HCT116 (cell line): ENCODE results near the gene ACAT2. TPM values are rescaled to one million over a fixed set of nuclear protein-coding genes. Genes with fewer than 3 reads are reported as not detected.
A peak's percentile ranks its signal among the peaks of the same experiment; 100 is the strongest.

Source experiments
- ATAC-seq: fragments of 200-7000 bp; cut with Tn5 transposase; 2 replicates; pipeline ENCODE4 v1.9.1; 2020; ENCODE audit warnings: mild to moderate bottlenecking, moderate library complexity
- BruUV-seq: library from RNA; stranded (reverse); fragments of 400-500 nt; replicated peaks from 2 replicates; lab custom pipeline; 2021; lab: Mats Ljungman, UMichigan
- CTCF ChIA-PET: fragments of 300-600 bp; sonication (Branson Sonifier 250); formaldehyde crosslinking; loops from one replicate; lab custom pipeline; 2021; ENCODE audit warnings: antibody characterized with exemption; lab: Charles Lee
- POLR2A ChIA-PET: fragments of 300-600, 350-600 bp; sonication (Branson Sonifier 250); formaldehyde crosslinking; loops from one replicate; lab custom pipeline; 2021; ENCODE audit warnings: antibody characterized with exemption; lab: Charles Lee
- RAD21 ChIA-PET, 2 experiments: fragments of 300-600 bp; sonication (Branson Sonifier 250); formaldehyde crosslinking; loops; one replicate each; lab custom pipeline; 2023; ENCODE audit warnings: low total read pairs in 2 of 2; ENCODE audit not compliant: uncharacterized antibody in 2 of 2, unreplicated experiment in 2 of 2, low non-redundant PET in 1 of 2; lab: Charles Lee
- DNase-seq: peaks from one replicate; pipeline ENCODE4 v3.0.0-alpha.2; 2010; ENCODE audit warnings: low read depth, low spot score
- H2AFZ ChIP-seq: fragments of 200-600 bp; shearing (Covaris generic), sonication (generic); 2 replicates; pipeline ENCODE4 v1.6.1; 2017; ENCODE audit warnings: low read depth, mixed run types, mixed read lengths, antibody characterized with exemption, low read length; ENCODE audit not compliant: poor library complexity, severe bottlenecking
- H3K27ac ChIP-seq: 2 replicates; pipeline ENCODE4 v1.5.1; 2012; ENCODE audit warnings: low read depth, low read length
- H3K27me3 ChIP-seq: fragments of 200-600 bp; sonication (generic); 2 replicates; pipeline ENCODE4 v1.6.1; 2016; ENCODE audit warnings: mixed run types, low read length, mixed read lengths; ENCODE audit not compliant: insufficient read depth
- H3K36me3 ChIP-seq, 2 experiments: fragments of 200-500 bp in 1 of 2; fragments of 200-600 bp in 1 of 2; sonication (Bioruptor generic) in 1 of 2; sonication (generic) in 1 of 2; 2 replicates each; pipeline versions ENCODE4 v1.5.1 to v1.6.1; 2014 to 2016; ENCODE audit warnings: low read length in 2 of 2, inconsistent platforms in 1 of 2, mixed read lengths in 1 of 2, mixed run types in 1 of 2; ENCODE audit not compliant: insufficient read depth in 2 of 2, control insufficient read depth in 1 of 2
- H3K4me1 ChIP-seq, 2 experiments: fragments of 200-600 bp in 1 of 2; sonication (generic) in 1 of 2; 2 replicates each; pipeline versions ENCODE4 v1.5.1 to v1.6.1; 2012 to 2017; ENCODE audit warnings: low read length in 2 of 2, inconsistent platforms in 1 of 2, mild to moderate bottlenecking in 1 of 2, mixed read lengths in 1 of 2, mixed run types in 1 of 2, moderate library complexity in 1 of 2; ENCODE audit not compliant: insufficient read depth in 2 of 2, control insufficient read depth in 1 of 2
- H3K4me2 ChIP-seq: fragments of 200-600 bp; sonication (generic); 2 replicates; pipeline ENCODE4 v1.6.1; 2017; ENCODE audit warnings: mixed run types, low read length, mixed read lengths
- H3K4me3 ChIP-seq, 2 experiments: fragments of 200-600 bp in 1 of 2; sonication (generic) in 1 of 2; replicated peaks in 1 of 2; 2 replicates each; pipeline ENCODE4 v1.5.1; 2011 to 2016; ENCODE audit warnings: low read length in 2 of 2, control low read depth in 1 of 2, low read depth in 1 of 2, mild to moderate bottlenecking in 1 of 2, mixed read lengths in 1 of 2, mixed run types in 1 of 2
- H3K79me2 ChIP-seq: fragments of 200-600 bp; sonication (generic); 2 replicates; pipeline ENCODE4 v1.6.1; 2017; ENCODE audit warnings: mild to moderate bottlenecking, mixed run types, low read length, moderate library complexity, mixed read lengths; ENCODE audit not compliant: insufficient read depth
- H3K9ac ChIP-seq: fragments of 200-600 bp; sonication (generic); 2 replicates; pipeline ENCODE4 v1.6.1; 2016; ENCODE audit warnings: low read length, mixed read lengths
- H3K9me2 ChIP-seq: fragments of 200-600 bp; sonication (generic), shearing (Covaris generic); 2 replicates; pipeline ENCODE4 v1.6.1; 2017; ENCODE audit warnings: mixed run types, mild to moderate bottlenecking, moderate library complexity; ENCODE audit not compliant: insufficient read depth
- H3K9me3 ChIP-seq, 2 experiments: fragments of 200-500 bp in 1 of 2; fragments of 200-600 bp in 1 of 2; sonication (Bioruptor generic) in 1 of 2; sonication (generic) in 1 of 2; 2 replicates each; pipeline ENCODE4 v1.6.1; 2014 to 2017; ENCODE audit warnings: low read length in 2 of 2, mixed read lengths in 2 of 2, inconsistent platforms in 1 of 2, low read depth in 1 of 2, mild to moderate bottlenecking in 1 of 2, mixed run types in 1 of 2, moderate library complexity in 1 of 2; ENCODE audit not compliant: control insufficient read depth in 1 of 2, insufficient read depth in 1 of 2
- H4K20me1 ChIP-seq: fragments of 200-600 bp; sonication (generic), shearing (Covaris generic); 2 replicates; pipeline ENCODE4 v1.6.1; 2017; ENCODE audit warnings: mixed run types, mild to moderate bottlenecking, moderate library complexity; ENCODE audit not compliant: insufficient read depth
- CEBPB ChIP-seq: IDR thresholded peaks from 2 replicates; pipeline ENCODE4 v1.6.1; 2012; ENCODE audit warnings: low read depth
- EGR1 ChIP-seq: IDR thresholded peaks from 2 replicates; pipeline ENCODE4 v1.6.1; 2012; ENCODE audit warnings: low read depth
- EZH2 ChIP-seq: fragments of 200-600 bp; sonication (generic); IDR thresholded peaks from 2 replicates; pipeline ENCODE4 v1.6.1; 2017; ENCODE audit warnings: antibody characterized with exemption, mixed run types
- EZH2phosphoT487 ChIP-seq: fragments of 200-600 bp; IDR thresholded peaks from 2 replicates; pipeline ENCODE4 v1.6.1; 2018; ENCODE audit warnings: antibody characterized with exemption, borderline replicate concordance
- POLR2AphosphoS5 ChIP-seq: IDR thresholded peaks from 2 replicates; pipeline ENCODE4 v1.6.1; 2011; ENCODE audit warnings: mild to moderate bottlenecking, low read depth, low read length, moderate library complexity
- RAD21 ChIP-seq: IDR thresholded peaks from 2 replicates; pipeline ENCODE4 v1.6.1; 2012; ENCODE audit warnings: low read depth, mild to moderate bottlenecking
- SIN3A ChIP-seq: IDR thresholded peaks from 2 replicates; pipeline ENCODE4 v1.6.1; 2012; ENCODE audit warnings: low read depth
- SP1 ChIP-seq: IDR thresholded peaks from 2 replicates; pipeline ENCODE4 v1.6.1; 2012; ENCODE audit warnings: low read depth
- SRF ChIP-seq: IDR thresholded peaks from 2 replicates; pipeline ENCODE4 v1.6.1; 2012; ENCODE audit warnings: low read depth
- TCF7L2 ChIP-seq: IDR thresholded peaks from 2 replicates; pipeline ENCODE4 v1.7.0; 2011; ENCODE audit warnings: borderline replicate concordance, inconsistent platforms; ENCODE audit not compliant: insufficient read depth, insufficient read length; ENCODE audit errors: extremely low read depth
- YY1 ChIP-seq: IDR thresholded peaks from 2 replicates; pipeline ENCODE4 v1.6.1; 2011; ENCODE audit warnings: low read length, low read depth, moderate library complexity, mild to moderate bottlenecking; ENCODE audit not compliant: insufficient replicate concordance; ENCODE audit errors: extremely low read depth
- ZNF274 ChIP-seq: fragments of 200-500 bp; sonication (Bioruptor generic); IDR thresholded peaks from 2 replicates; pipeline ENCODE4 v1.6.1; 2014; ENCODE audit warnings: mild to moderate bottlenecking, low read depth, low read length, inconsistent platforms
- intact Hi-C: fragments of 100-400 bp; cut with micrococcal nuclease; formaldehyde crosslinking; loops from 2 replicates; pipeline ENCODE4 v1.10.0; 2022
- total RNA-seq: library from RNA; stranded (reverse); gene quantifications from one replicate; pipeline ENCODE4 v1.2.1, GENCODE V29; 2021; ENCODE audit not compliant: unreplicated experiment
- TF ChIP-seq, protein P1 (sequence below): IDR thresholded peaks from 2 replicates; pipeline ENCODE4 v1.6.1; 2011; ENCODE audit warnings: mild to moderate bottlenecking, low read length, moderate library complexity; ENCODE audit not compliant: insufficient replicate concordance; ENCODE audit errors: extremely low read depth
- TF ChIP-seq, protein P2 (sequence below): IDR thresholded peaks from 2 replicates; pipeline ENCODE4 v1.6.1; 2012

The ACAT2 gene
- total RNA-seq, 1 experiment from 2014 or later, result 41.6 TPM

- Histone ChIP-seq H4K20me1 (no peaks in the 10 kb centered on the region), H3K9ac (no peak overlapping the region), H3K9me2 (no peaks in the 10 kb centered on the region), H3K27ac (no peak overlapping the region), H3K4me3 (no peak overlapping the region), H2AFZ (no peak overlapping the region)
- no peak; the same call in 1 of the 2 replicates for ATAC-seq
- intact Hi-C loops, result no loop called here
- no peak for TF ChIP-seq ZNF274
- peak; percentile 53; the same call in 1 of the 2 replicates for TF ChIP-seq CEBPB
- TF ChIP-seq, all 23 proteins: peak for 1
- CTCF ChIA-PET, result no interaction called here
- POLR2A ChIA-PET, result no interaction called here
- H3K9me3 ChIP-seq, result no peaks in the 10 kb centered on the region
- no peaks in the 10 kb centered on the region for H3K4me1 ChIP-seq
- no peaks in the 10 kb centered on the region for H3K36me3 ChIP-seq
- no peak overlapping the region for H3K4me2 ChIP-seq
- no peak for DNase-seq
- H3K79me2 ChIP-seq, result no peaks in the 10 kb centered on the region
- BruUV-seq, result no TSS peak
- RAD21 ChIA-PET, result no interaction called here
- H3K27me3 ChIP-seq, result no peaks in the 10 kb centered on the region
These were observed 45.4 kb upstream of the ACAT2 start for GRCh38 chr6:159716247-159717096.

DNA sequence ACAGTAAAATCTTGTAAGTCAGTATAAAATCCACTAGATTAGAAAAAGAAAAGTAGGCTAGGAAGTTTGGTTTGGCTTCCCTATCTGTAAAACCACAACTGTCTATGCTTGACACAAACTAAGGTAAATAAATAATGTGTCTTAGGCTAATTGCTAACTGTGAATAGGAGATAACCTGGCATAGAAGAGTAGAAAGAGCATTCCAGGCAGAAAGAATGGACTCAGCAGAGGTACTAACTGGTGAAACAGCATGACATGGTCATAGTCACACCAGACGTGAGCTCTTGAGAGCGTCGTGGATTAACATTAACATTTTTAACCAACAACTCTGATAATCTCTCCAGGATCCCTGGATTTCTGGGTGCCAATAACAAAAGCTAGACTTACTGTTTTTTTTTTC, 43.2 kb upstream of the ACAT2 start:
- TF ChIP-seq EGR1 (no peak), TCF7L2 (no peak), EZH2 (no peak), POLR2AphosphoS5 (no peak), RAD21 (no peak), EZH2phosphoT487 (no peak), SP1 (no peak), SRF (no peak), YY1 (no peak), SIN3A (no peak)
- TF ChIP-seq, protein P1, sequence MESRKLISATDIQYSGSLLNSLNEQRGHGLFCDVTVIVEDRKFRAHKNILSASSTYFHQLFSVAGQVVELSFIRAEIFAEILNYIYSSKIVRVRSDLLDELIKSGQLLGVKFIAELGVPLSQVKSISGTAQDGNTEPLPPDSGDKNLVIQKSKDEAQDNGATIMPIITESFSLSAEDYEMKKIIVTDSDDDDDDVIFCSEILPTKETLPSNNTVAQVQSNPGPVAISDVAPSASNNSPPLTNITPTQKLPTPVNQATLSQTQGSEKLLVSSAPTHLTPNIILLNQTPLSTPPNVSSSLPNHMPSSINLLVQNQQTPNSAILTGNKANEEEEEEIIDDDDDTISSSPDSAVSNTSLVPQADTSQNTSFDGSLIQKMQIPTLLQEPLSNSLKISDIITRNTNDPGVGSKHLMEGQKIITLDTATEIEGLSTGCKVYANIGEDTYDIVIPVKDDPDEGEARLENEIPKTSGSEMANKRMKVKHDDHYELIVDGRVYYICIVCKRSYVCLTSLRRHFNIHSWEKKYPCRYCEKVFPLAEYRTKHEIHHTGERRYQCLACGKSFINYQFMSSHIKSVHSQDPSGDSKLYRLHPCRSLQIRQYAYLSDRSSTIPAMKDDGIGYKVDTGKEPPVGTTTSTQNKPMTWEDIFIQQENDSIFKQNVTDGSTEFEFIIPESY, result no peak
- TF ChIP-seq, protein P2, sequence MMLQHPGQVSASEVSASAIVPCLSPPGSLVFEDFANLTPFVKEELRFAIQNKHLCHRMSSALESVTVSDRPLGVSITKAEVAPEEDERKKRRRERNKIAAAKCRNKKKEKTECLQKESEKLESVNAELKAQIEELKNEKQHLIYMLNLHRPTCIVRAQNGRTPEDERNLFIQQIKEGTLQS, result no peak
- intact Hi-C loops, result no loop called here
- H3K9ac ChIP-seq, result no peak overlapping the region
- no peaks in the 10 kb centered on the region for H3K36me3 ChIP-seq
- H4K20me1 ChIP-seq, result no peaks in the 10 kb centered on the region
- ChIA-PET POLR2A (interaction anchor here (0.8 kb wide), 1 partner anchor 9 kb away, joined by 3 read pairs; the partner anchor contains the start of gene WTAP), CTCF (no interaction called here), RAD21 (no interaction called here)
- no peak overlapping the region for H3K27ac ChIP-seq
- H3K79me2 ChIP-seq, result peaks cover 15% of the 10 kb centered on the region
- no peak overlapping the region for H3K4me3 ChIP-seq
- no peaks in the 10 kb centered on the region for H3K27me3 ChIP-seq
- no peak overlapping the region for H3K4me2 ChIP-seq
- DNase-seq, result no peak
- no peak overlapping the region for H2AFZ ChIP-seq
- ATAC-seq, result no peak
- no peaks in the 10 kb centered on the region for H3K9me3 ChIP-seq
- H3K4me1 ChIP-seq, result no peaks in the 10 kb centered on the region
- H3K9me2 ChIP-seq, result no peaks in the 10 kb centered on the region
- BruUV-seq, result no TSS peak
